AG20443 (cell line): ENCODE data around the gene TAS1R3.
"Not testable (repeated sequence)": the region's sequence is repeated elsewhere in the genome, so short reads cannot be mapped to it uniquely, and the experiment has no call there.

Source experiments
- DNase-seq: peaks from one replicate; pipeline ENCODE4 v3.0.0; 2012; ENCODE audit warnings: low spot score, mixed read lengths

The TAS1R3 gene

GRCh38 chr1:1309251-1310108, 21.6 kb upstream of the TAS1R3 start:
- DNase-seq, result no peak

- DNase-seq, result no peak
Measured at GRCh38 chr1:1310109-1310385, 21.0 kb upstream of the TAS1R3 start.

DNA sequence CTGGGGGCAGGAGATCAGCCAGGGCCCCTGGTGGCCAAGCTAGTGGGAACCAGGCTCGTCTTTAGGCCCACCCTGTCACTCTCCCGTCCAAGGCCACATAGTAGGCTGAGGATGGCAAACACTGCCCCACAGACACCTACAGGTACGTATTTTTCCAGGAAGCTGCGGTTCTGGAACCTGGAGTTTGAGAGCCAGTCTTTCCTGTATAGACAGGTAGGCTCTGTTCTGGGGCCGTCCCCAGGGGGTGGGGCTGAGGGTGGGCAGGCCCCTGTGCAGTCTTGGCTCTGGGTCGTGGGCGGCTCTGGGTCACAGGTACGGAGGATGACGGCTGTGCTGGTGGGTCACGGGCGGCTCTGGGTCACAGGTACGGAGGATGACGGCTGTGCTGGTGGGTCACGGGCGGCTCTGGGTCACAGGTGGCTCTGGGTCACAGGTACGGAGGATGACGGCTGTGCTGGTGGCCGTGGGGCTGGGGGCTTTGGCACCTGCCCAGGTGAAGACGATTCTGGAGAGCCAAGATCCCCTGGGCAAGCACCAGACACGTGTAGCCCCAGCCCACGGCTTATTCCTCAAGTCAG, 20.5 kb upstream of the TAS1R3 start:
- no peak for DNase-seq

- no peak for DNase-seq
Measured at GRCh38 chr1:1311107-1312104, 19.7 kb upstream of the TAS1R3 start.

GRCh38 chr1:1312450-1313314, 18.4 kb upstream of the TAS1R3 start:
- no peak for DNase-seq

DNA sequence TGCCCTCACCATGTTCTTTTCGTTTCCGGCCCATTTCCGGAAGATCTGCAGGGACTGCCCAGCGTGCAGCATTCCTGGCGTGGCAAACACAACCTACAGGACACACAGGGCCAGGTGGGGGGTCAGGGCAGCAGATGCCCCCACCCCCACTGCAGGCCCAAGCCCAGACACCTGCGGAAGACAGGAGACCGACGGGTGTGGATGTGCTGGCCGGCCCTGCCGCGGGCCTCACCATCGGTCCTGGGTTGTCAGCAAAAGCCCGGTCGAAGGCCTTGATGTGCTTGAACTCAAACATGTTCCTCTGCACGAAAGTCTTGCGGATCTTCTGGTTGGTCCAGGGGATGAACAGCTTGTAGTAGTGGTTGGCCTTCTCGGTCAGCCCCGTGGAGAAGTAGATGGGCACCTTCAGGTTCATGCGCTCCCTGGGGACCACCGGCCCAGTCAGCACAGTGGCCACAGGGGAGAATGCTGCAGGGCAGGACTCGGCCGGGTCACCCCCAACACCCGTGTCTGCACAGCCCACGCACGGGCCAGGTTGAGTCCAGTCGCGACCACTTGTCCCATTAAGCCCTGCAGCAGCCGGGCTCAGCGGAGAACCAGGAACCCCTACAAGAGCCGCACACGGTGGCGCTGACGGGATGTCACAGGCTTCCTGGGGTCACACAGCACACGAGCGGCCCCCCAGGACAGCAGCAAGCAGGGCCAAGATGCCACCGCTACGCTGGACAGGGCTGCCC, 17.4 kb upstream of the TAS1R3 start:
- DNase-seq, result no peak

DNA sequence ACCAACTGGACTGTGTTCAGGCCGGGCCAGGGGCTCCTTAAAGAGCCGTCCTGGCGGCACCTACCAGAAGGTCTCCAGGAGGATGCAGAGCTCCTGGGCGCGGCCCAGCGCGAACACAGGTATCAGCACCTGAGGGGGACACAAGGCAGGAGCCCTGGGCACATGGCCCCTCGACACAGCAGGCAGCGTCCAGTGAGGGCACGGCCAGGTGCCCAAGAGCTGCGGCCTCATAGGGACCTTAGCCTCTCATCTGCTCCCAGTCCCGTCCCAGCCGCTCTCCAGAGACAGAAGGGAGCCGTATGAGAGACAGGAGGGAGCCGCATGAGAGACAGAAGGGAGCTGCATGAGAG, 16.9 kb upstream of the TAS1R3 start:
- no peak for DNase-seq

DNA sequence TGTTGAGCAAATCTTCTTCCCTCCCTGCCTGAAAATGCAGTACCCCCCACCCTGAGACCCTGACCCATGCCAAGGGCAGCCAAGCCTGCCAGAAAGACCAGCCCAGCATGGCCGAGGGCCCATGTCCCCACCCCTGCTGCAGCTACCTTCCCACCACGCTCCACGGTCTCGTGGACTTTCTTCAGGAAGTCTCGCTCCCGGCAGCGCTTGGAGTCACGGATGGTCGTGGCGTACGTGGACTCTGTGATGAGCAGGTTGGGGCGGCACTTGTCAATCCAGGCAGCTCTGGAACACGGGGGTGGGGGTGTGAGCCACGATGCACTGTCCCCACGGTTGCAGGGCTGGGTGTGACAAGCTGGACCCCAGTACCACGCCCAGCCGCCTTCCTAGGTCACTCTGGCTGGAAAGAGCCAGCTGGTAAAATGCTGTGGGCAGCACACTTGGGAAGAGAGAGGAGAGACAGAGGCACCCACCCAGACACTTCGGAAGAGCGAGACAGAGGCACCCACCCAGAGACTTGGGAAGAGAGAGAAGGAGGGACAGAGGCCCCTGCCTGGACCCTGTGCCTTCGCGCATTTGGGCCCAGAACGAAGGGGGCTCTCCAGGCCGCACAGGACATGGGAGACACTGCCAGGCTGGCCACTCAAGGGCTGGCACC, 16.3 kb upstream of the TAS1R3 start:
- no peak for DNase-seq

- no peak for DNase-seq
Measured at GRCh38 chr1:1315435-1315954, 15.6 kb upstream of the TAS1R3 start.

- DNase-seq, result not testable (repeated sequence)
Measured at GRCh38 chr1:1316199-1316598, 14.9 kb upstream of the TAS1R3 start.

DNA sequence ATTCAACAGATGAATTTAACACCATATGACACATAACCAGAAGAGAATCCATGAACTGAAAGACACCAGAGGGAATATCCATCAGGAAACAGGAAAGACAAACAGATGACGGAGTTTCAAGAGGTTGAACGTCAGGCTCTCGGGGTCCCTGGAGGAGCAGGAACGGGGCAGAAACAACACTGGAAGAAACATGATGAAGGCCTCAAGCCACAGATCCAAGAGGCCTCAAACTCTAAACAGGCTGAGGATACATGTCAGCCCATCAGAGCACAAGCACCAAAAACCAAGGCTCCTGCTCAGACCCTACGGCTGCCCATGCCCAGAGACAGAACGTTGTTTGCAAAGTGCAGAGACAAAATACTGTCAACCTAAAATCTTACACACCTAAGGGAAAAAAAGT, 13.7 kb upstream of the TAS1R3 start:
- DNase-seq, result no peak

GRCh38 chr1:1318131-1318652, 12.9 kb upstream of the TAS1R3 start:
- DNase-seq, result peak; percentile 66

- DNase-seq, result no peak
Measured at GRCh38 chr1:1318777-1319645, 12.1 kb upstream of the TAS1R3 start.

DNA sequence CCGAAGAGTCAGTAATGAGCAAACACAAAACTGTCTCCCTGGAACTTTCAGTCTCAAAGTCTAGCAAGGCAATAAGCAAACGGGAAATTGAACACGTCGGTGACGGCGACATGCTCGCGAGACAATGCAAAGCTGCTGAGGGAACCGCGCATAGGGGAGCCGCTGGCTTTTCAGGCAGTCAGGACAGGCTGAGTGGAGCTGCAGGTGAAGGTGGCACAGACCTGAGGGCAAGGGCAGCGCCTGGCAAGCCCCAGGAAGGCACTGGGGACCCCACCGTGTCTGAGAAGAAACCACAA, 11.5 kb upstream of the TAS1R3 start:
- DNase-seq, result no peak

- DNase-seq, result no peak
Measured at GRCh38 chr1:1320666-1321448, 10.2 kb upstream of the TAS1R3 start.

DNA sequence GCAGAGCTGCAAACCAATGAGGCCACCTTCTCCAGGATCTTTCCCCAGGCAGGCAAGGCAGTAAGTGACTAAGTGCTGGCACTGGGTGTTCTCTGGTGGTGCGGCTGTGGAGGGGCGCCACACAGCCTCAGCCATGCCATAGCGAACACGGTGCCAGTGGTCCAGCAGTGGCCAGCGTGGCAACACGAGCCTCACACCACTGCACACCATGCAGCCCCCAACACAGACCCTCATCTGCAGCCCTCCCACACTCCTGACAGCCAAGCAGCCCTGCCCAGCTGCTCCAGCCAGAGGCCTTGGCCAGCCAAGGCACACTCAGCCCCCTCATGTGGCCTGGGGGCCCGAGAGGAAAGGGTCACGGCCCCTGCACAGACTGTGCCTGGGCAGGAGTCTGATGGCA, 9.6 kb upstream of the TAS1R3 start:
- DNase-seq, result no peak

- no peak for DNase-seq
Measured at GRCh38 chr1:1322418-1322817, 8.7 kb upstream of the TAS1R3 start.

- DNase-seq, result no peak
Measured at GRCh38 chr1:1322952-1323351, 8.1 kb upstream of the TAS1R3 start.

GRCh38 chr1:1324084-1324523, 7.0 kb upstream of the TAS1R3 start:
- no peak for DNase-seq
